Psoas muscle (tissue), 8 donors: ENCODE data around the gene MMAB. TPM values are rescaled to one million over a fixed set of nuclear protein-coding genes. Genes with fewer than 3 reads are reported as not detected.

Experiments used
- ATAC-seq, 4 donors: fragments of 200-7000 bp; cut with Tn5 transposase; one replicate each; pipeline ENCODE4 v1.9.1; 2020; ENCODE audit warnings: moderate library complexity in 3 of 4, mild to moderate bottlenecking in 2 of 4
- DNase-seq, 2 donors: peaks; one replicate each; pipeline ENCODE4 v3.0.0-alpha.2; 2020
- H3K27ac ChIP-seq: fragments of 200-600 bp; one replicate; pipeline ENCODE4 v1.8.0; 2022
- H3K27me3 ChIP-seq, 3 donors: fragments of 200-600 bp in 1 of 3; one replicate each; pipeline versions ENCODE4 v1.6.1 to v1.8.0; 2013 to 2022; ENCODE audit warnings: low read length in 2 of 3, mild to moderate bottlenecking in 2 of 3, moderate library complexity in 1 of 3; ENCODE audit not compliant: insufficient read depth in 3 of 3
- H3K36me3 ChIP-seq, 2 donors: fragments of 200-600 bp in 1 of 2; one replicate each; pipeline versions ENCODE4 v1.6.1 to v1.8.0; 2013 to 2022; ENCODE audit warnings: low read depth in 1 of 2, mild to moderate bottlenecking in 1 of 2, moderate library complexity in 1 of 2; ENCODE audit not compliant: insufficient read depth in 1 of 2
- H3K4me1 ChIP-seq: fragments of 200-600 bp; one replicate; pipeline ENCODE4 v1.8.0; 2022
- H3K4me3 ChIP-seq: fragments of 200-600 bp; one replicate; pipeline ENCODE4 v1.8.0; 2022; ENCODE audit warnings: mild to moderate bottlenecking
- H3K9me3 ChIP-seq: fragments of 200-600 bp; one replicate; pipeline ENCODE4 v1.8.0; 2022
- CTCF ChIP-seq: fragments of 200-600 bp; IDR thresholded peaks from one replicate; pipeline ENCODE4 v1.8.0; 2022; ENCODE audit warnings: antibody characterized with exemption
- WGBS, 3 donors: extraction: QIAGEN DNeasy Blood & Tissue Kit; methylation state at CpG; one replicate each; pipeline versions ENCODE4 v1.1.6 to v1.1.7; 2013; 5-methylcytosine and 5-hydroxymethylcytosine counted together
- intact Hi-C, 2 donors: fragments of 100-400 bp; cut with DNase I; formaldehyde crosslinking; loops; one replicate each; pipeline versions ENCODE4 v1.11.0 to v1.14.2; 2022
- polyA plus RNA-seq, 3 donors: library from polyadenylated mRNA; stranded (reverse); fragments of 200-250 nt; gene quantifications; one replicate each; pipeline ENCODE4 v1.2.3, GENCODE V29; 2013
- total RNA-seq, 4 donors: library from RNA; stranded (reverse); fragmentation: NEBNext Ultra II Directional in 2 of 4; extraction: Animal tissue kit (Norgen Biotek cat#: 25700) in 2 of 4; gene quantifications; one replicate each; pipeline versions ENCODE4 v1.2.1 to v1.2.4, GENCODE V29; 2021 to 2023
- donor health status: healthy with polysubstance abuse.
- donor health status: DM: no; HTN: no; CAD: no; lungs with moderate emphysema.
- donor health status: Bipolar disorder and iron deficiency.
- donor health status: healthy.
- donor health status: DM: yes; HTN: yes; CAD: no.
- donor health status: DM: no; HTN: no; CAD: no.
- donor health status: DM: no; HTN: no; CAD: no.
- donor health status: DM: yes; HTN: yes; CAD: no.

The MMAB gene
- total and polyA plus RNA-seq, 7 donors, result 17.3 to 43.3 (median 34.1) TPM

DNA sequence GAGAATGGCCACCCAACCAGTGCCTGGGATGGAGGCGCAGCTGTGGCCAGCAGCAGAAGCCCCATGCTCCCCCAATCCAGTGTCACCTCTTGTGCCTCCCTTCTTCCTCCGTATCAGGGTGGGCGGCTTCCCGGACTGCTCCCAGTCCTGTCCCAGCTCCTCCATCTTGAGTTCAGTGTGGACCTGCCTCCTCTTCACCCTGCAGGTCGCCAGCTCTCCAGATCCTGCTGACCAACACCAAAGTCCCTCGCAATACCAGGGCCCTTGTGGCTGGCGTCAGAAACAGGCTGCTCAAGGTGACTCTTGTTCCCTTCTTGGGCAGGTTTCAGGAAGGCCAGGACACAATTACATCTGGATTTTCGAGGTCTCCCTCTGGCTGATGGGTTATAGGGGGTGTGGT is 17.3 kb upstream of the MMAB start:
- no peaks in the 10 kb centered on the region for H3K27me3 ChIP-seq
- ATAC-seq (no peak), DNase-seq (no peak)
- H3K9me3 ChIP-seq, result no peaks in the 10 kb centered on the region
- peaks cover 0 to 43% of the 10 kb centered on the region in 2 donors for H3K36me3 ChIP-seq
- TF ChIP-seq CTCF, result no peak
- H3K4me1 ChIP-seq, result peaks cover 29% of the 10 kb centered on the region
- no peak overlapping the region for H3K27ac ChIP-seq
- intact Hi-C loops, result no loop called here
- 86 to 89% (median 87%) methylated on average over 7 to 8 of the region's 8 CpGs for WGBS, 3 donors
- H3K4me3 ChIP-seq, result no peak overlapping the region

DNA sequence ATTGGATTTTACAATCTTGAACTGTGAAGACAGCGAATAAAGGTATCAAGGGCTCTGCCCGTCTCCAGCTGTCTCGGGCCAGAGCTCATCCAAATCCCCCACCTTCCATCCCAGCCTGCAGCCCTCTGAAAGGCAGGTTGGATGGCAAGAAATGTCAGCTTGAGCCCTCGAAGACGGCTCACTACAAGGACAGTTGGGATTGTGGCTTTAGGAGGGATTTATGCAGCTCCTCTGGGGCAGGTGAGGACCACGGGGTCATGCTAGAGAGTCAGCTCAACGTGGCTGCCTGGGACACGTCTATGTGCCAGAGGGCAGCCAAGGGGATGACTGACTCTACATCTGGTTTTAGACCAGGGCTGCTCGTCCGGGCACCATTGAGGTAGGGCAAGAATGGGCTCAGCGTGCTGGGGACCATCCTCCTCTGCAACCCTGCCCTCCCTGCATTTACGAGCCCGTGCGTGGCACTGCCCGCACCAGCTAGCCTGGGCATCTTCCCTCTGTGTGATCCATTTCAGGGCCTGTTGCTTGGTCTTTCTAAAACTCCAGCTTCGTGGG is 16.5 kb upstream of the MMAB start:
- DNase-seq (no peak), ATAC-seq (no peak)
- H3K27ac ChIP-seq, result no peak overlapping the region
- peaks cover 24% of the 10 kb centered on the region for H3K4me1 ChIP-seq
- intact Hi-C loops, result no loop called here
- H3K4me3 ChIP-seq, result no peak overlapping the region
- no peaks in the 10 kb centered on the region for H3K27me3 ChIP-seq
- peaks cover 0 to 50% of the 10 kb centered on the region in 2 donors for H3K36me3 ChIP-seq
- TF ChIP-seq CTCF, result no peak
- WGBS, 3 donors, result 86 to 95% (median 88%) methylated on average over 16 of the region's 16 CpGs
- no peaks in the 10 kb centered on the region for H3K9me3 ChIP-seq

- ATAC-seq (no peak), DNase-seq (no peak)
- Histone ChIP-seq H3K27ac (no peak overlapping the region), H3K27me3 (no peaks in the 10 kb centered on the region), H3K36me3 (peaks cover 0 to 56% of the 10 kb centered on the region in 2 donors), H3K9me3 (no peaks in the 10 kb centered on the region), H3K4me1 (peaks cover 19% of the 10 kb centered on the region), H3K4me3 (no peak overlapping the region)
- intact Hi-C loops, result no loop called here
- TF ChIP-seq CTCF, result no peak
- WGBS, 3 donors, result 90 to 92% (median 91%) methylated on average over 7 of the region's 7 CpGs
Measured at GRCh38 chr12:109589240-109589590, 15.9 kb upstream of the MMAB start.

DNA sequence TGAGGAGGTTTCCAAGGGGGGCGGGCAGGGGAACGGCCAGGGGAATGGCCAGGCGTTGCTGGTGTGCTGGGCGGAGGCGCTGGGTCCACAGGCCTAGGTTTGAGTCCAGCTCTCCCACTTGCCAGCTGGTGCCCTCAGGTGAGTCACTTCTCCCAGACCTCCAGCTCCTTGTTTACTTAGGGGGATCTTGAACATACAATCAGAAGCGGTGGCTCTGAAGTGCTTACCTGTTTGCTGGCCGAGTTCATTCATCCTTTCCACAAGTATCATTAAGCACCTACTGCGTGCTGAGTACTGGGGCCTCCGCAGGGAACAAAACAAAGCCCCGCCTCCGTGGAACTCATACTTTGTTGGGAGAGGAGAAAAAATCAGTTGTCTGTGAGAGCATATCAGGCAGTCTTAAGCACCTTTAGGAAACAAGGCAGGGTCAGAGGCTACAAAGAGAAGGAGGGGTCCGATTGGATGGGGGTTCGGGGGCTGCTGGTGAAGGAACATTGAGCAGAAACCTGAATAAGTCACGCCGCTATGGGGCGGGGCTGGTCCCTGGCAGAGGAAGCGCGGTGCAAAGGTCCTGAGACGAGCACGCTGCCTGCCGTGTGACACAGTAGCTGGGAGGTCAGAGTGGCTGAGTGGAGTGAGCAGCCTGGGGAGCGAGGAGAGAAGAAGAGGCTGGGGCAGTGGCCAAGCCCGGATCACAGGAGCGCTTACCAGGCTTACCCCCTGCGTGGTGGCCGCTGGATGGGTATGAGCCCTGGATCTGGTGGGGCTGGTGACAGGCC is 15.3 kb upstream of the MMAB start:
- Histone ChIP-seq H3K4me1 (peaks cover 14% of the 10 kb centered on the region), H3K4me3 (no peak overlapping the region), H3K9me3 (no peaks in the 10 kb centered on the region), H3K36me3 (peaks cover 3 to 61% of the 10 kb centered on the region in 2 donors), H3K27ac (no peak overlapping the region), H3K27me3 (no peaks in the 10 kb centered on the region)
- WGBS, 3 donors, result 93 to 95% (median 94%) methylated on average over 26 of the region's 26 CpGs
- intact Hi-C loops, result no loop called here
- ATAC-seq, result no peak
- TF ChIP-seq CTCF, result no peak
- no peak for DNase-seq
